SKM-1 (cell line): ENCODE data around the gene SHCBP1L.
"Not testable (repeated sequence)": the region's sequence is repeated elsewhere in the genome, so short reads cannot be mapped to it uniquely, and the experiment has no call there.

Experiments used
- DNase-seq: peaks from one replicate; lab custom pipeline; 2025; ENCODE audit not compliant: unreplicated experiment; lab: John Stamatoyannopoulos, UW

Gene SHCBP1L

GRCh38 chr1:182965861-182966260 lies 12.9 kb upstream of the SHCBP1L start:
- DNase-seq, result no peak

DNA sequence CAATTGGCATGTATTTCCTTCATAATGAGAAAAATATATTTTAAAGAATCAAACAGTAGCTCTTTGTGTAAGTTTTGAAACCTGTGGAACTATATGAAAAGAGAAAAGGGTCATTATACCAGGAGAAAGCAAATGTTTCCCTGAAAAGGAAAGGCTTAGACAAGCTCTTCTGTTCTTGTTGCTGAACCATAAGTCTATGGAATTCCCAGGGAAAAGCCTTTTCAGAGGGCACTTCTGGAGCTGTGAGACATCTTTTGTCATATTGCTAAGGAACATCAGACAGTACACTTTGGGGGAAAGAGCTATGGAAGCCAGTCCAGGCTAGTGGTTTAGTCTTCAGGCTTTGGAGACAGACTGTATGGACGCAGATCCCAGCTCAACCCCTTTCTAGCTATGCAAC lies 12.1 kb upstream of the SHCBP1L start:
- DNase-seq, result no peak

DNA sequence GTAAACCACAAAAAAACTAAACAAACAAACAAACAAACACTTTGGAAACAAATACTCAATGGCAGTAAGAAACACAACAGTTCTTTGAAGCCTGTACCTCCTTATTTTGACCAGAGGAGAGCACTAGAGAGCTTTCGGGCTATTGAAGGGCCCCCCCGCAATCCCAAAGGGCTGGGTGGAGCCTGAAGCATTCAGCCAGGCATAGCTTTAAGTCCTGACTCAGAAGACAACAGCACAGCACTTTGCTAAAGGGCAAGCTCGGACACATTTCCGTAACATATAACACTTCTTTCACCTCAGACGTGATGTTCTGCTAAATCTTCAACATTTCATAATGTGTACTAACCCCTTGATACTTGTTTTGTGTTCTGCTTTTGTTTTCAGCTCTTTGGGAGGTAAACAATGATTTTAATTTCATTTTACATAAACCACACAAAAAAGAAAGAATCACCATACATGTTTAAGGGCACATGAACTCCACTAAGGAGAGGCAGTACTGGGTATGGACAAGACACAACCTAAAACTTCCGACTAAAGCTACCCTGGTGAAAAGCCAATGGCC lies 9.7 kb upstream of the SHCBP1L start:
- peak; percentile 84 for DNase-seq

DNA sequence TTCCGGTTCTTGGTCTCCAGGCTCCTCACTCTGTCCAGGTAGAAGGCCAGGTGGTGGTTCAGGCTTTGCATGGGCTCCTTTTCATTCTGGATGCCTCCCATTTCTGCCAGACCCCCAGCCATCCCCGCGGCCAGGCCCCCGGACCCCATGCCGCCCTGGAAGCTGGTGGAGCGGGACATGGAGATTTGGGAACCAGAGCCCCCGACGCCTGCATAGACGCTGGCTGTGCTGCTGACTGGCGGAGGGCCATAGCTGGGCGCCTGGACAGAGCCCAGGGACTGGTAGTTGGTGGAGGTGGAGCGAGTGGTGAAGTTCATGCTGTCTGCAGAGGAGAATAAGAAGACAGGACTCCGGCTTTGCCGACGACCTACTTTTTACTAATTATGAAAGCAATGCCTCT lies 7.1 kb upstream of the SHCBP1L start:
- no peak for DNase-seq

DNA sequence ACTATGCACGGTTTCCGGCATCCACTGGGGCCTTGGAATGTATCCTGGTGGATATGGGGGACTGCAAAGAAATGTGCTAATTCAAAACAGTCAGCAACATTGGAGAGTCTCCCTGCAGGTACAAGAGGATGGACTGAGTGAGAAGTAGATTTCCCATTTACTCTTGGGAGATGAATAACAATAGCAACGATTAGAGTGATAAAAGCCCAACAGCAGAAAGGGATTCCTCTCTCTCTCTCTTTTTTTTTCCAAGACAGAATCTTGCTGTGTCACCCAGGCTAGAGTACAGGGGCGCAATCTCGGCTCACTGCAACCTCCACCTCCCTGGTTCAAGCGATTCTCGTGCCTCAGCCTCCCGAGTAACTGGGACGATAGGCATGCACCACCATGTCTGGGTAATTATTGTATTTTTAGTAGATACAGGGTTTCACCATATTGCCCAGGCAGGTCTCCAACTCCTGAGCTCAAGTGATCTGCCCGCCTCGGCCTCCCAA lies 5.0 kb upstream of the SHCBP1L start:
- DNase-seq, result no peak

DNA sequence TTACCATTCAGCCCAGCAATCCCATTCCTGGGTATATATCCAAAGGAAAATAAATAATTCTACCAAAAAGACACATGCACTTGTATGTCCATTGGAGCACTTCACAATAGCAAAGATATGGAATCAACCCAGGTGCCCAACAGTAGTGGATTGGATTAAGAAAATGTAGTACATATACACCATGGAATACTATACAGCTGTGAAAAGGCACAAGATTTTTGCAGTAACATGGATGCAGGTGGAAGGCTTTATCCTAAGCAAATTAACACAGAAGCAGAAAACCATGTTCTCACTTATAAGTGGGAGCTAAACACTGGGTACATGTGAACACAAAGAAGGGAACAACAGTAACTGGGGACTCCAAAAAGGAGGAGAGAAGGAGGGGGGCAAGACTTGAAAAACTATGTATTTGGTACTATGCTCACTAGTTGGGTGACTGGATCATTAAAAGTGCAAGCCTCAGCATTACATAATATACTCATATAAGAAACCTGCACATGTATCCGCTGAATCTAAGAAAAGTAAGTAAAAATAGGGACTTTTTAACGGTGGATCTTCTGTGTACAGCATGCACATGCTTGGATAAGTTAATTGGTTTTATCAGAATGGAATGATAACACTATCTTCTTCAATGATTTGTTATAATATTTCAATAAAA lies 3.9 kb upstream of the SHCBP1L start:
- no peak for DNase-seq

DNA sequence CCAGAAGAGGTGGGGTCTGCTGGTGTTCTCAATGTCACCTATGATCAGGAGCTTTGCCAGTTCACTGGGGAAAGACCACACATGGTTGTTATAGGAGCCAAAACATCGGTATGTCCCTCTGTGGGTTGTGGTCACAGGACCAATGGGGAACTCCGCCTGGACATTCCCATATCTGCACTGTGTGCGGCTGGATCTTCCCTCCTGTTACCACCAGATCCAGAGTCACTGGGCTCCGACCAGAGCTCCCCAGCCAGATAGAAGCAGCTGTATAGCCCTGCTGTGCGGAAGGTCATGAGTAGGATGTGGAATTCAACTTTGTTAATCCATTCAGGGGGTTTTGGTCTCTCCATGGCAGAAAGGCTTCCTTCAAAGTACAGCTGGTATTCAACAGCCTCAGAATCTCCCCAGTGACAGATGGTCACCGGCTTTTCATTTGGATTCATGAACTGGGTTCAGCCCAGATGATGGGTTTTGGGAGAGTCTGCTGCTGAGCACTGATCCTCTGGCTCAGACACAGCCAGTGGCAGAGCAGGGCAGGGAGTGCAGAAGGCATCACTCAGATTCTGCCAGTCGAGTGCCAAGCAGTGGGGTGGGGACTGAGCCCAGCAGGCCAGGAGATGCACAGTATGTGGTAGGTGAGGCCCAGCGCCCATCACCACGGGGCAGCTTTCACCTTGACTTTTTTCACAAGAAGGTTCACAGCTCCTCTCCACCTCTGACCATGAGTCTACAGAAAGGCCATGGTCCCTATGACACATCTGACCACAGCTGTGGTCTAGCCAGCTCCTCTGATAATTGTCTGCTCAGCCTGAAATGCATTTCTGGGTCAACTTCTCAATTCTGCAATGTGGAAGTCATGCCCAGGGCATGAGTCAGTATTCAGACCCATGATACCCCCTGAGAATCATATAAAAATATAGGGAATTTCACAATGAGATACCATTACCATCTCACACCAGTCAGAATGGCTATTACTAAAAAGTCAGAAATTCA lies 2.9 kb upstream of the SHCBP1L start:
- peak; percentile 54 for DNase-seq

DNA sequence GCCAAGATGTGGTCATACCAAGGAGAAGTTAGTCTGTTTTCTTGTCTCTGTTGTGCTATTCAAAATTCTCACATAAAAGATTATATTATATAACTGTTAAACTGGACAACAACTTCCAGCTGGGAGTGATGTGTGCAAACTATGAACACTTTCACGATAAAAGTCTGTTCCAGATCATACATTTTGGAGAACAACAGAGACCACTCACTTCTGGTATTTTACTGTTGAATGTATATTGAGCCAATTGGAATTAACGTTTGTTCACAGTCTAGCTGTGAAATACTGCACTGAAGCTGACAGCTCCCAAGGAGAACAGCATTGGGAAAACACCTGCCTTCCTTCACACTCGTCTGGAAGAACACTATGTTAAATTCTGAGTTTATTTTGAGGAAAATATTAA lies 860 bp upstream of the SHCBP1L start:
- no peak for DNase-seq

GRCh38 chr1:182943336-182943735 lies 9.6 kb downstream of the SHCBP1L start:
- not testable (repeated sequence) for DNase-seq

DNA sequence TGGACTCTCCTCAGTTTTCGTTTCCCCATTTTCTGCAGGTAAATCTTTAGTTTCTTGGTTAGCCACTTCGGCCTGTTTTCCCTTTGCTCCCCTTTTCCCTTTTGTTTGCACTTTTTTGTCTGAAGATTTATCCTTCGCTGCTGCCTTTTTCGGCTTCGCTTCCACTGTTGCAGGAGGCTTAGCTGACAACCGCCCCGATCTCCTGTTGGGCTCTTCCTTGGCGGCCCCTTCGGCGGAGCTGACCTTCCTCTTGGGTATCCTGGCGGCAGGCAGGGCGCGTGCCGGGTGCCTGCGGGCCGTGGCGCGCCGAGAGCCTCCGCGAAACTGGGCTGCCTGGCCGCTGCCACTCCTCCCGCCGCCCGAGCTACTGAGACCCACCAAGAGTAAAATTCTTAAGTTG lies 10.8 kb downstream of the SHCBP1L start:
- not testable (repeated sequence) for DNase-seq

DNA sequence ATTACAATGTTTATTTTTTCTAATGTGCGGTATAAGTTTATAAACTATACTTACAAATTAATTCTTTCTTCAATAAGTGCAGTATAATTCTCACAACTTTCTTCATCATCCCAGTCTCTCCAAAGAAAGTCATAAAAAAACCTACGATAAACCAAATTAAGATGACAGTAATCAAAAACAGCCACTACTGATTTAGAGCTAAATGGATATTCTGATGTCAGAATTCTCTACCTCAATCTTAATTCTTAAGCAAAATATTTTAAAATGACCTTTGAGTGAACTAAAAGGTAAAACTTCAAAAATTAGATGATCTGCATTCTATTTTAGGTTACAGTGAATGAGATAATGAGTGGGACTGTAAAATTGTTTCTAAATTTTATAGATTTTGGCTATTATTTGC lies 13.6 kb downstream of the SHCBP1L start:
- DNase-seq, result no peak

- DNase-seq, result no peak
These were observed 17.2 kb downstream of the SHCBP1L start for GRCh38 chr1:182935716-182936115.

GRCh38 chr1:182930985-182931384 lies 22.0 kb downstream of the SHCBP1L start:
- no peak for DNase-seq

GRCh38 chr1:182927693-182928433 lies 25.1 kb downstream of the SHCBP1L start:
- DNase-seq, result peak; percentile 16

DNA sequence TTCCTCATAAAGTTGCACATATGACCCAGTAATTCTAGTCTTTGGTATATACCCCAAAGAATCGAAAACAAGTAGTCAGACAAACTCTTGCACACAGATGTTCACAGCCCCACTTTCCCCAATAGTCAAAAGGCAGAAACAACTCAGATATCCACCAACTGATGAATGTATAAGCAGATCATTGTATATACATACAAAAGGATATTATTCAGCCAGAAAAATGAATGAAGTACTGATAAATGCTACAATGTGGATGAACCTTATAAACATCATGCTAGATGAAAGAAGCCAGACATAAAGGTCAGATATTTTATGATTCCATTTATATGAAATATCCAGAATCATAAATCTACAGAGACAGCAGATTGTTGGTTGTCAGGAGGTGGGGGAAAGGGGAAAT lies 27.3 kb downstream of the SHCBP1L start:
- no peak for DNase-seq

DNA sequence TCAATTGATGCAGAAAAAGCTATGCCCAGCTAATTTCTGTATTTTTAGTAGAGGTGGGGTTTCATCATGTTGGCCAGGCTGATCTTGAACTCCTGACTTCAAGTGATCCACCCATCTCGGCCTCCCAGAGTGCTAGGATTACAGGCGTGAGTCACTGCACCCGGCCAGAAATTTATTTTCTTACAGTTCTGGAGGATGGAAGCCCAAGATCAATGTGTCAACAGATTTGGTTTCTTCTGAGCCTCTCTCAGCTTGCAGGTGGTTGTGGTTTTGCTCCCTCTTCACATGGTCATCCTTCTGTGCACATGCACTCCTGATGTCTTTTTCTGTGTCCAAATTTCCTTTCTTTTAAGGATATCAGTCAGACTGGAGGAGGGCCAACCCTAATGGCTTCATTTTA lies 35.6 kb downstream of the SHCBP1L start:
- no peak for DNase-seq

DNA sequence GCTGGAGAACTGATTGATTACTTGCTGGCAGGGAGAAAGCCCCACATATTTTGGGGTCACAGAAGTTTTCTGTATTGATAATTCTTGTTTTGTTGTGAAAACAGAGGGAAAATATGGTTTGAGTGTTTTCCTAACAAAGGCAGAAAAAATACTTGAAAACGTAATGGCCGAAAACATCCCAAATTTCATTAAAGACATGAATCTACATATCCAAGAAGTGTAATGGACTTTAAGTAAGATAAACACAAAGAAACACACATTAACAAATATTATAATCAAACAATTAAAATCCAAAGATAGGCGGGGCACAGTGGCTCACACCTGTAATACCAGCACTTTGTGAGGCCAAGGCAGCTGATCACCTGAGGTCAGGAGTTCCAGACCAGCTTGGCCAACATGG lies 39.6 kb downstream of the SHCBP1L start:
- no peak for DNase-seq

DNA sequence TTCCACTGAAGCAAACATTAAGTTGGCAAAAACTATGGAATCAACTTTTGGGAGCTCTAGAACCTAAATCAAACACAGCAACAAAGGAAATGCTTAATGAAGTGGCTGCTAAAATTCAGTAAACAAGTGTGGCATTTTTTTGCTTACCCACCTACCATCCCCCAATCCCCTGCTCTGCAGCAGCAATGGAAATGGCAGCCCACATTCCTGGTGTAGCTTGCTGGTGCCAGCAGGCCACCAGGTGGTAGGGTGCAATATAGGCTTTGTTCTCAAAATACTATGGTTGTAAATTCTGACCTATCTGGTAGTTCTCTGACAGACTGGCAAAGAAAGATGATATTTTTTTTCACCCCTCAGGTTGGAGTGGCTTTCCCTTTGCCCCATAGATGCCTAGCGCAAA lies 42.8 kb downstream of the SHCBP1L start:
- no peak for DNase-seq

GRCh38 chr1:182909578-182909977 lies 43.4 kb downstream of the SHCBP1L start:
- DNase-seq, result no peak

DNA sequence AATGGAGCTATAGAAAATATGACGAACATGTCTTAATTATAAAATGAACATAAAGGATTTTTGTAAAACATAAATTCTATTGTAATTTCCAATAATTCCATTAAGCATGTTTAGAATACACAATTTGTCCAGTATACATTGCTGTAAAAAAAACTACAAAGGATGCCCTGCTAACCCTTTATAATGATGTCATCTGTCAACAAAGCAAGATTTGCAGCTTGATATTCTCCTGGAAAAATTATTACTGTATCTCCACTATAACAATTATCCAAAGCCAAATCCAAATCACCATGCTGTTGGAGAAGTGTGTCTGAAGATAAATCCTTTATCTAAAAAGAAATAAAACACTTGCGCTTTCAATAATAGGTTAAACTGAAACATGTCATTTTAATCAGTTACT lies 47.6 kb downstream of the SHCBP1L start:
- DNase-seq, result no peak

GRCh38 chr1:182901946-182902345 lies 51.0 kb downstream of the SHCBP1L start:
- not testable (repeated sequence) for DNase-seq
